Activated CD8-positive, alpha-beta T cell treated with anti-CD3 and anti-CD28 coated beads, Interleukin-2, amount 10 ng/mL, durations not matched to agents 7 days and 5 days (primary cell): Measurements from ENCODE around the gene ZMIZ1. TPM values are rescaled to one million over a fixed set of nuclear protein-coding genes. Genes with fewer than 3 reads are reported as not detected.

Experiments used
- ATAC-seq: fragments of 150-1000 bp; cut with Tn5 transposase; one replicate; pipeline ENCODE4 v1.10.0; 2021; ENCODE audit warnings: moderate library complexity
- CTCF ChIA-PET: fragments of 350-600 bp; sonication (Branson Sonifier 250); formaldehyde crosslinking; loops from one replicate; lab custom pipeline; 2021; ENCODE audit warnings: antibody characterized with exemption; lab: Charles Lee
- POLR2A ChIA-PET: fragments of 350-600 bp; sonication (Branson Sonifier 250); formaldehyde crosslinking; loops from one replicate; lab custom pipeline; 2021; ENCODE audit warnings: antibody characterized with exemption; lab: Charles Lee
- DNase-seq: peaks from one replicate; pipeline ENCODE4 v3.0.0-alpha.2; 2020
- H3K27ac Mint-ChIP-seq: one replicate; pipeline ENCODE4 v1.8.0; 2021; ENCODE audit warnings: mild to moderate bottlenecking, mixed read lengths
- H3K27me3 Mint-ChIP-seq: one replicate; pipeline ENCODE4 v1.8.0; 2021; ENCODE audit warnings: low read depth, mixed read lengths
- H3K36me3 Mint-ChIP-seq: one replicate; pipeline ENCODE4 v1.8.0; 2021; ENCODE audit warnings: low read depth, mixed read lengths
- H3K4me1 Mint-ChIP-seq: one replicate; pipeline ENCODE4 v1.8.0; 2021; ENCODE audit warnings: low read depth, mixed read lengths
- H3K4me3 Mint-ChIP-seq: one replicate; pipeline ENCODE4 v1.8.0; 2021; ENCODE audit warnings: mild to moderate bottlenecking, mixed read lengths
- H3K9me3 Mint-ChIP-seq: one replicate; pipeline ENCODE4 v1.8.0; 2022; ENCODE audit warnings: mixed read lengths; ENCODE audit not compliant: insufficient read depth
- total RNA-seq, 2 experiments: library from RNA; stranded (reverse); gene quantifications; one replicate each; pipeline ENCODE4 v1.2.3, GENCODE V29; 2021

The ZMIZ1 gene
- total RNA-seq, 2 experiments from 2014 or later, result 39.9 to 40.6 TPM

DNA sequence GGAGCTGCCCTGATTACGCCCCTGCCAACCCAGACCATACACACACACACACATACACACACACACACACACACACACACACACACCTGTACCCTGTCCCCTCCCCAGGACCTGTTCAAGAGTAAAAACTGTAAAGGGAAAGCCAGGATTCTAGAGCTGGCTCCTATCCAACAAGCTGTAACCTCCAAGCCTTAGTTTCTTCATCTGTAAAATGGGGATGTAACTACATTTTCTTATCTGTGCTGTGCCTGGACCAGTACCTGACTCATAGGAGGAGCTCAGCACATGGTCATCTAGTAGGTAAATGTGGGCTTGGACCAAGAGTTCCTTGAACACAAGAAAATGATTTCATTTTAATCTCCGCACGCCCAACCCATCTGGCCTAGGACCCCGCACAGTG, 128.8 kb downstream of the ZMIZ1 start:
- Mint-ChIP-seq H3K4me3 (no peak overlapping the region), H3K27ac (no peak overlapping the region), H3K27me3 (no peaks in the 10 kb centered on the region), H3K9me3 (no peaks in the 10 kb centered on the region), H3K4me1 (peaks cover 3% of the 10 kb centered on the region), H3K36me3 (no peaks in the 10 kb centered on the region)
- ChIA-PET POLR2A (no interaction called here), CTCF (interaction anchor here (1.0 to 4.3 kb wide), 10 partner anchors 8 to 1151 kb away, joined by 3 to 29 read pairs (median 3); no protein-coding TSS in a partner anchor)
- no peak for ATAC-seq
- DNase-seq, result no peak

DNA sequence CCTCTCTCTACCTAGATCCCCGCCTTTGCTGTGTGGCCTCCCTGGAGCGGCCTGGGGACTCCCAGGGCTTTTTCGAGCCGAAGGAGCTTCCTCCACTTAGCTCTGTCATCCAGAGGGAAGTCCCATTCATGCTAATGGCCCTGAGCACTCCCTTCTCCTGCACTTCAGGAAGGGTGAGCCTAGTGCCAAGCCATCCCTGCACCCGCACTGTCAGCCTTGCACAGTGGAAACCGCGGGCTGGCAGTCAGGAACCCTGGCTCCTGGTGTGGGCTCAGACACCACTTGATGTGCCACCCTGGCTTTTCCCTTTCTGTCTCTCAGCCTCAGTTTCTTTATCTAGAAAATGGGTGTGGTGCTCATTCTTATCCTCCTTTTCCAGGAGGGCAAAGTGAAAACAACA, 131.6 kb downstream of the ZMIZ1 start:
- H3K9me3 Mint-ChIP-seq, result no peaks in the 10 kb centered on the region
- H3K27me3 Mint-ChIP-seq, result no peaks in the 10 kb centered on the region
- H3K4me1 Mint-ChIP-seq, result peaks cover 4% of the 10 kb centered on the region
- no peaks in the 10 kb centered on the region for H3K36me3 Mint-ChIP-seq
- CTCF ChIA-PET, result no interaction called here
- no peak for DNase-seq
- POLR2A ChIA-PET, result no interaction called here
- no peak overlapping the region for H3K27ac Mint-ChIP-seq
- no peak for ATAC-seq
- H3K4me3 Mint-ChIP-seq, result no peak overlapping the region

- H3K9me3 Mint-ChIP-seq, result no peaks in the 10 kb centered on the region
- H3K4me3 Mint-ChIP-seq, result no peak overlapping the region
Measured at GRCh38 chr10:79201706-79202105, 132.9 kb downstream of the ZMIZ1 start.

GRCh38 chr10:79202188-79203013, 133.6 kb downstream of the ZMIZ1 start:
- POLR2A ChIA-PET, result no interaction called here
- peak; percentile 54 for DNase-seq
- H3K4me1 Mint-ChIP-seq, result peaks cover 4% of the 10 kb centered on the region

More at GRCh38 chr10:79201706-79202105, 132.9 kb downstream of the ZMIZ1 start:
- ChIA-PET CTCF (interaction anchor here (1.5 kb wide), 1 partner anchor 14 kb away, joined by 5 read pairs; no protein-coding TSS in a partner anchor), POLR2A (no interaction called here)
- Mint-ChIP-seq H3K36me3 (no peaks in the 10 kb centered on the region), H3K4me1 (peaks cover 4% of the 10 kb centered on the region), H3K27ac (no peak overlapping the region), H3K27me3 (no peaks in the 10 kb centered on the region)
- DNase-seq, result no peak
- ATAC-seq, result no peak

DNA sequence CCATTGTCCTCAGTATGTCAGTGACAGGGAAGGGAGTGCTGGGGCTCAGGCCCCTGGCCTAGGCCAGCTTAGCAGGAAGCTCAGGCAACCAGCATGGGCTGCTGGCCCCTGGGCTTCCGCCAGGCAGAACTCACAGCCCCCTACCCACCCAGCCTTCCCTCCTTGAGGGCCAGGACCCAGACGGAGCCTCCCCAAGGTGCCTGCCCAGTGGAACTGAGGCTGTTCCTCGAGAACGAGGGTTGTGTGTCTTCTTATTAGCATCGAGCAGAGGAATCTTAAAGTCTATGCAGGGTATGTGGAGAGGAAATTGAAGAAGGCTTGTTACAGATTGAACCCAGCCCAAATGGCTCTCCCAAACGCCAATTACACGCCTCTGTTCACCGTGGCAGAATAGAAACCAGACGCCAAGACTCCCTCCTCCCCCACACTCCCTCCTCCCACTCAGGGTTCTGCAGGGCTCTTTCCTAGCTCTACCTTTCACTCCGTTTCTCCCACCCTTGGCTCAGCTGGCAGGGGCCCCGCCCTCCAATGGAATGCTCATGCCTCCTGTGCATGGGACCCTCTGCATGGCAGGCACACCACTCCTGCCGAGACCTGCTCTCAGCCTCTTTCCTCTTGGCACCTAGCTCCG, 134.4 kb downstream of the ZMIZ1 start:
- Mint-ChIP-seq H3K4me1 (peaks cover 4% of the 10 kb centered on the region), H3K9me3 (no peaks in the 10 kb centered on the region), H3K36me3 (no peaks in the 10 kb centered on the region), H3K27me3 (no peaks in the 10 kb centered on the region), H3K4me3 (no peak overlapping the region), H3K27ac (no peak overlapping the region)
- POLR2A ChIA-PET, result interaction anchor here (1.1 kb wide), 1 partner anchor 39 kb away, joined by 3 read pairs; no protein-coding TSS in a partner anchor
- CTCF ChIA-PET, result interaction anchor here (1.1 to 2.5 kb wide), 6 partner anchors 8 to 1156 kb away, joined by 3 to 16 read pairs (median 4); no protein-coding TSS in a partner anchor
- DNase-seq (no peak), ATAC-seq (no peak)

More at GRCh38 chr10:79202188-79203013, 133.6 kb downstream of the ZMIZ1 start:
- Mint-ChIP-seq H3K36me3 (no peaks in the 10 kb centered on the region), H3K9me3 (no peaks in the 10 kb centered on the region), H3K4me3 (no peak overlapping the region), H3K27me3 (no peaks in the 10 kb centered on the region), H3K27ac (no peak overlapping the region)
- CTCF ChIA-PET, result interaction anchor here (1.1 to 2.5 kb wide), 5 partner anchors 7 to 1155 kb away, joined by 3 to 16 read pairs (median 5); no protein-coding TSS in a partner anchor
- peak; percentile 60 for ATAC-seq

- H3K36me3 Mint-ChIP-seq, result no peaks in the 10 kb centered on the region
- no peak for ATAC-seq
- no peaks in the 10 kb centered on the region for H3K9me3 Mint-ChIP-seq
- no peak overlapping the region for H3K4me3 Mint-ChIP-seq
- no peak overlapping the region for H3K27ac Mint-ChIP-seq
- no peaks in the 10 kb centered on the region for H3K27me3 Mint-ChIP-seq
- no peak for DNase-seq
- ChIA-PET POLR2A (interaction anchor here (1.1 kb wide), 1 partner anchor 38 kb away, joined by 3 read pairs; no protein-coding TSS in a partner anchor), CTCF (interaction anchor here (1.0 to 2.5 kb wide), 4 partner anchors 9 to 1156 kb away, joined by 3 to 16 read pairs (median 4); no protein-coding TSS in a partner anchor)
- peaks cover 4% of the 10 kb centered on the region for H3K4me1 Mint-ChIP-seq
Measured at GRCh38 chr10:79203833-79204232, 135.1 kb downstream of the ZMIZ1 start.

DNA sequence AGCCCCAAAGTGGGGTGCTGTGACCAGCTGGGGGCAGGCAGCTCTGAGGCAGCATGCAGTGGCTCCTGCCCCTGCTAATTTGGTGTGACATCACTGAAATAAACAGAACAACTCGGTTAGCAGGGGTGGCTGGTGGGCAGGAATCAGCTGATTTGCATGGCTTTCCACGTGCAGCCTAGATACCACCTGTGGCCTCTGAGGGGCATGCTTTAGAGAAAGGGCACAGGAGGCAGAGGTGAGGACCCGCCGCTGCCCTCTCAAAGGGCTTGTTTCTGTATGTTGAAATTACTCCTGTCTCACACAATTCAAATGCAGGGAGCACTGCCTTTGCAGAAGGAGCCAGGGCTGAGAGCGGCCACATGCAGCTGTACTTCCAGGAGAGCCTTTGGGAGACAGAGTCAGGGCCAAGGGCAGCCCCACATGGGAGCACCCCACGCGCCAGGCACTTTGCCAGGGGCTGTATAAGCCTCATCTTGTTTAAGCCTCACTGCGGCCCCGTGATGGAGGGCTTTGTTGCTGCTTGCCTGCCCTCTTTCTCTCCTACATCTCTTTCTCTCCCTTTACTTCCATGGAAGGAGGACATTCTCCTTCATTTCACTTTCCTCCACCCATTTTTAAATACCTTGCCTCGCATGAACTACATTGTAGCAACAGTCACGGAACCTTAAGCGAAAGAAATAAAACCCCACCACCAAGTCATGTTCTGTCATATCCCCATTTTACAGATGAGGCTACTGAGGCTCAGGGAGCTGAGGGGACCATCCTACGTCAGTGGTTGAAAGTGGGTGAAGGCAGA, 137.7 kb downstream of the ZMIZ1 start:
- Mint-ChIP-seq H3K4me3 (no peak overlapping the region), H3K27ac (no peak overlapping the region), H3K27me3 (no peaks in the 10 kb centered on the region), H3K4me1 (peaks cover 4% of the 10 kb centered on the region), H3K36me3 (no peaks in the 10 kb centered on the region), H3K9me3 (no peaks in the 10 kb centered on the region)
- CTCF ChIA-PET, result interaction anchor here (1.3 kb wide), 1 partner anchor 9 kb away, joined by 3 read pairs; no protein-coding TSS in a partner anchor
- DNase-seq, result no peak
- no peak for ATAC-seq
- POLR2A ChIA-PET, result no interaction called here

- H3K27ac Mint-ChIP-seq, result no peak overlapping the region
- ATAC-seq (no peak), DNase-seq (no peak)
- ChIA-PET CTCF (no interaction called here), POLR2A (no interaction called here)
- H3K4me1 Mint-ChIP-seq, result peaks cover 4% of the 10 kb centered on the region
- no peaks in the 10 kb centered on the region for H3K27me3 Mint-ChIP-seq
- no peaks in the 10 kb centered on the region for H3K36me3 Mint-ChIP-seq
- H3K4me3 Mint-ChIP-seq, result no peak overlapping the region
- no peaks in the 10 kb centered on the region for H3K9me3 Mint-ChIP-seq
Measured at GRCh38 chr10:79207096-79207357, 138.3 kb downstream of the ZMIZ1 start.

DNA sequence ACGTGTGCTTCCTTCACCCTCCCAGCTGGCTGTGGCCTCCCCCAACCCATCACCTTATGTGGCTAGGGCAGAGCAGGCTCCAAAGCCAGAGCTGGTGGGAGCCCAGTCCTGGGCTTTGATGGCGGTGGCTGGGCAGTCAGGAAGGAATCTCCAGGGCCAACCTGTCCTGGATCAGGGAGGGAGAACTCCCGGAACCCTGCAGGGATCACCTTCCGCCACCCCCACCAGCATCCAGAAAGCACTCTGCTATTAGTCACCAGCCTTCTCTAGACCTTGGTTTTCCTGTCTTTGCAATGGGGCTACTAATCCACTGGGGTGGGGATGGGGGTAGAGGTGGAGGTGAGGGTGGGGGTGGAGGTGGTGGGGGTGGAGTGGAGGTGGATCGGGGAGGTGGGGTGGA, 139.0 kb downstream of the ZMIZ1 start:
- ChIA-PET POLR2A (no interaction called here), CTCF (interaction anchor here (1.6 kb wide), 1 partner anchor 12 kb away, joined by 3 read pairs; no protein-coding TSS in a partner anchor)
- ATAC-seq (no peak), DNase-seq (no peak)
- Mint-ChIP-seq H3K4me1 (no peaks in the 10 kb centered on the region), H3K27ac (no peak overlapping the region), H3K4me3 (no peak overlapping the region), H3K9me3 (no peaks in the 10 kb centered on the region), H3K36me3 (no peaks in the 10 kb centered on the region), H3K27me3 (no peaks in the 10 kb centered on the region)

DNA sequence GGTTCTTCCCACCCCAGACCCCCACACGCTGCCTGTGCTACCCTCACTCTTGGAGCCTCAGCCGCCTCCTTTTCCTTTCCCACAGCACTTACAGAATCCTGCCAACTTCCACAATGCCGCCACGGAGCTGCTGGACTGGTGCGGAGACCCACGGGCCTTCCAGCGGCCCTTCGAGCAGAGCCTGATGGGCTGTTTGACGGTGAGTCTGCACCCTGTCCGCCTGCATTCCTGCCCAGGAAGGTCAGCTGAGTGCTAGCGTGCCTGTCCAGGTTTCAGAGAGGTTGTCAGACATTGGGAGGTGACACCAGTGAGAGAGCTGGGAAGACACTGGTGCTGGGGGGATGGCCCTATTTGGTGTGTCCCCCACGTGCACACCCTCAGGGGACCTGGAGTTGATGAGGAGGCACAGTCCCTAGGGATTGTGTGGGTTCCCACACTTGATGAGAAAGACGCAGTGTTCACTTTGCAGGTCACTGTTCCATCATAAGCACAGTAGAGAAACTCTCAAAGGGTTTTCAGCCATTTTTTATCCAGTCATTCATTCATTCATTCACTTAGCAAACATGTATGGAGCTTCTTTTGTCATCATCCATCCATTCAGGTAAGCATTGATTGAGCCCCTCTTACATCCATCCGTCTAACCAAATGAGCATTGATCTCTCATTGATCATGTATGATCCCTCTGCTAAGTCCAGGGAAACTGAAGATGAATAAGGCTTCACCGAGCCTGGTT, 139.7 kb downstream of the ZMIZ1 start:
- Mint-ChIP-seq H3K27me3 (no peaks in the 10 kb centered on the region), H3K36me3 (no peaks in the 10 kb centered on the region), H3K9me3 (no peaks in the 10 kb centered on the region), H3K27ac (no peak overlapping the region), H3K4me1 (no peaks in the 10 kb centered on the region), H3K4me3 (no peak overlapping the region)
- CTCF ChIA-PET, result interaction anchor here (1.6 kb wide), 1 partner anchor 13 kb away, joined by 3 read pairs; no protein-coding TSS in a partner anchor
- no peak for ATAC-seq
- no peak for DNase-seq
- POLR2A ChIA-PET, result no interaction called here

GRCh38 chr10:79209340-79209739, 140.6 kb downstream of the ZMIZ1 start:
- no peak for ATAC-seq
- ChIA-PET POLR2A (no interaction called here), CTCF (interaction anchor here (1.6 kb wide), 1 partner anchor 14 kb away, joined by 3 read pairs; no protein-coding TSS in a partner anchor)
- H3K27me3 Mint-ChIP-seq, result no peaks in the 10 kb centered on the region
- H3K4me1 Mint-ChIP-seq, result no peaks in the 10 kb centered on the region
- no peaks in the 10 kb centered on the region for H3K36me3 Mint-ChIP-seq
- H3K4me3 Mint-ChIP-seq, result no peak overlapping the region
- no peak for DNase-seq
- H3K27ac Mint-ChIP-seq, result no peak overlapping the region
- H3K9me3 Mint-ChIP-seq, result no peaks in the 10 kb centered on the region
